K562 (cell line): Measurements from ENCODE around the gene CEP72. TPM values are rescaled to one million over a fixed set of nuclear protein-coding genes. Genes with fewer than 3 reads are reported as not detected.
A peak's percentile ranks its signal among the peaks of the same experiment; 100 is the strongest.

Source experiments
- ARID2 ChIP-seq: fragments of 450-650 bp; IDR thresholded peaks from 2 replicates; pipeline ENCODE4 v1.6.1; 2017; ENCODE audit warnings: antibody characterized with exemption, mild to moderate bottlenecking
- GATA2 ChIP-seq: sonication (generic); formaldehyde crosslinking; IDR thresholded peaks from 2 replicates; pipeline ENCODE4 v1.4.0; 2020; ENCODE audit warnings: mild to moderate bottlenecking, missing genetic modification reagents
- KLF13 ChIP-seq: fragments of 450-650 bp; IDR thresholded peaks from 2 replicates; pipeline ENCODE4 v1.6.1; 2016; ENCODE audit warnings: missing genetic modification characterization, low read depth, mild to moderate bottlenecking, missing compliant biosample characterization, moderate library complexity, borderline replicate concordance
- MGA ChIP-seq: fragments of 450-650 bp; IDR thresholded peaks from 2 replicates; pipeline ENCODE4 v1.6.1; 2016; ENCODE audit warnings: mild to moderate bottlenecking, moderate library complexity
- NRF1 ChIP-seq, 2 experiments: fragments of 450-650 bp; IDR thresholded peaks in 1 of 2; conservative IDR thresholded peaks in 1 of 2; 2 replicates each; pipeline ENCODE4 v1.6.1; 2014; ENCODE audit warnings: mild to moderate bottlenecking in 2 of 2
- POLR2AphosphoS2 ChIP-seq: IDR thresholded peaks from 2 replicates; pipeline ENCODE4 v1.6.1; 2012; ENCODE audit warnings: low read length, improper control_type of control experiment
- RBM22 ChIP-seq: fragments of 200-400 bp; formaldehyde crosslinking; IDR thresholded peaks from 2 replicates; pipeline ENCODE4 v1.6.1; 2018; ENCODE audit warnings: low read length, low read depth; ENCODE audit not compliant: poor library complexity, severe bottlenecking
- U2AF2 ChIP-seq: fragments of 200-400 bp; formaldehyde crosslinking; optimal IDR thresholded peaks from 2 replicates; pipeline ENCODE3; 2017; ENCODE audit warnings: low read depth, mild to moderate bottlenecking, low read length
- XRCC3 ChIP-seq: fragments of 450-650 bp; IDR thresholded peaks from 2 replicates; pipeline ENCODE4 v1.6.1; 2017; ENCODE audit warnings: mild to moderate bottlenecking, moderate library complexity
- ZBTB33 ChIP-seq: sonication (generic); formaldehyde crosslinking; IDR thresholded peaks from 2 replicates; pipeline ENCODE4 v1.8.1; 2023; ENCODE audit warnings: mild to moderate bottlenecking, missing genetic modification reagents
- ZHX1 ChIP-seq: fragments of 150-350 bp; conservative IDR thresholded peaks from 2 replicates; pipeline ENCODE4 v1.6.1; 2014; ENCODE audit warnings: low read length
- ZNF3 ChIP-seq: fragments of 250-450 bp; sonication (Bioruptor Pico); IDR thresholded peaks from 2 replicates; pipeline ENCODE4 v1.5.0; 2021; ENCODE audit warnings: mild to moderate bottlenecking, moderate library complexity
- ZNF707 ChIP-seq: fragments of 250-450 bp; sonication (Bioruptor Pico); conservative IDR thresholded peaks from 2 replicates; pipeline ENCODE4 v1.8.0; 2022; ENCODE audit warnings: inconsistent platforms, mild to moderate bottlenecking, moderate library complexity
- polyA plus RNA-seq, 8 experiments: library from polyadenylated mRNA; depleted of rRNA in 4 of 8; stranded (reverse) in 5 of 8; unstranded in 3 of 8; fragments of >200 nt; fragmentation: Nextera tagmentation in 2 of 8; fragmentation: Illumina TruSeq in 1 of 8; extraction: Ambion mirVana in 2 of 8; extraction: Trizol in 1 of 8; gene quantifications; 2 replicates each; pipeline versions ENCODE4 v1.2.1 to v1.2.3, GENCODE V29; 2011 to 2014; ENCODE audit warnings: inconsistent platforms in 1 of 8, missing spikeins in 1 of 8
- total RNA-seq, 7 experiments: library from RNA; depleted of rRNA in 6 of 7; stranded (reverse); fragments of >200 nt in 6 of 7; fragmentation: Illumina TruSeq in 2 of 7; extraction: Trizol in 2 of 7; gene quantifications; 2 replicates each; pipeline versions ENCODE4 v1.2.1 to v1.2.3, GENCODE V29; 2011 to 2021; ENCODE audit warnings: low replicate concordance in 1 of 7

The CEP72 gene
- total and polyA plus RNA-seq, 9 of the 15 experiments (the other 6 are each of a cell fraction or from before 2014, with no cell fraction given), result 0.89 to 38.1 (median 14.2) TPM

- peak; percentile 40 to 61; a peak in 3 of 4 replicates for TF ChIP-seq NRF1 (conservative IDR thresholded peaks at IDR 0.05 in 1 of 2, IDR thresholded peaks at IDR 0.05 in 1 of 2)
- no peak for TF ChIP-seq ZNF3 (CRISPR knock-in tag)
- TF ChIP-seq MGA, result no peak
- no peak for TF ChIP-seq RBM22
- no peak for TF ChIP-seq XRCC3
- TF ChIP-seq ZNF707 (CRISPR knock-in tag), result no peak
- no peak for TF ChIP-seq ZBTB33 (CRISPR knock-in tag)
- no peak for TF ChIP-seq POLR2AphosphoS2
- peak; percentile 95 for TF ChIP-seq GATA2 (CRISPR knock-in tag)
- TF ChIP-seq ZHX1, result no peak
- no peak for TF ChIP-seq KLF13
- TF ChIP-seq U2AF2, result no peak
- TF ChIP-seq ARID2, result no peak
Observed at GRCh38 chr5:657570-657969, 45.4 kb downstream of the CEP72 start (continued).
